Measurements from ENCODE around the gene C2CD2.

DNA sequence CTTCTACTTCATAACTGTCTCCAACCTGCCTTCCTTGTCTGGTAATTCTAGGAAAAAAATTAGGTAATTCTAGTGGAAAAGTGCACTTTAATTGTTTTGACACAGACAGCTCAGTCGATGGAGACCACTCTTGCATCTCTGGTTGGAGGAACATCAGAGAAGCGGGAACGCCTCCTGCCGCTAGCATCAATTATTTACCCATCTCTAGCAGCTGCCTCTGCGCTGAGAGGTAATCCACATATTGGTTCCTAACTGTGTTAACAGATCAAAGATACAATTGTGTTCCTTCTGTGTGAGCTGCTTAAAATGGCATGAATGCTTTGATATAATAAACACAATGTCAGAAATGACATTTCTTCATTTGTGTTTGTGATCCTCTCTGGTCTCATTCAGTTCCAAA, 33.3 kb downstream of the C2CD2 start:
- TF ChIP-seq, protein P1, sequence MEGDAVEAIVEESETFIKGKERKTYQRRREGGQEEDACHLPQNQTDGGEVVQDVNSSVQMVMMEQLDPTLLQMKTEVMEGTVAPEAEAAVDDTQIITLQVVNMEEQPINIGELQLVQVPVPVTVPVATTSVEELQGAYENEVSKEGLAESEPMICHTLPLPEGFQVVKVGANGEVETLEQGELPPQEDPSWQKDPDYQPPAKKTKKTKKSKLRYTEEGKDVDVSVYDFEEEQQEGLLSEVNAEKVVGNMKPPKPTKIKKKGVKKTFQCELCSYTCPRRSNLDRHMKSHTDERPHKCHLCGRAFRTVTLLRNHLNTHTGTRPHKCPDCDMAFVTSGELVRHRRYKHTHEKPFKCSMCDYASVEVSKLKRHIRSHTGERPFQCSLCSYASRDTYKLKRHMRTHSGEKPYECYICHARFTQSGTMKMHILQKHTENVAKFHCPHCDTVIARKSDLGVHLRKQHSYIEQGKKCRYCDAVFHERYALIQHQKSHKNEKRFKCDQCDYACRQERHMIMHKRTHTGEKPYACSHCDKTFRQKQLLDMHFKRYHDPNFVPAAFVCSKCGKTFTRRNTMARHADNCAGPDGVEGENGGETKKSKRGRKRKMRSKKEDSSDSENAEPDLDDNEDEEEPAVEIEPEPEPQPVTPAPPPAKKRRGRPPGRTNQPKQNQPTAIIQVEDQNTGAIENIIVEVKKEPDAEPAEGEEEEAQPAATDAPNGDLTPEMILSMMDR (IDR thresholded peaks at IDR 0.05) = no peak
- TF ChIP-seq EZH2 (IDR thresholded peaks at IDR 0.05) (no peak), EZH2phosphoT487 (IDR thresholded peaks at IDR 0.05) (no peak)

Measured in neural progenitor cell (in vitro differentiated cells).